HepG2 (cell line): Measurements from ENCODE around the gene SUSD4. TPM values are rescaled to one million over a fixed set of nuclear protein-coding genes. Genes with fewer than 3 reads are reported as not detected.

Experiments
- BCL3 ChIP-seq: sonication (generic); formaldehyde crosslinking; IDR thresholded peaks from 2 replicates; pipeline ENCODE4 v1.5.1; 2020; ENCODE audit warnings: mild to moderate bottlenecking, missing genetic modification reagents, moderate library complexity
- FOXJ3 ChIP-seq: sonication (generic); formaldehyde crosslinking; IDR thresholded peaks from 2 replicates; pipeline ENCODE4 v1.4.0; 2020; ENCODE audit warnings: missing genetic modification reagents, mild to moderate bottlenecking, borderline replicate concordance
- GATA4 ChIP-seq: sonication (generic); IDR thresholded peaks from 2 replicates; pipeline ENCODE4 v1.6.1; 2016; ENCODE audit warnings: antibody characterized with exemption, low read depth, borderline replicate concordance
- ISX ChIP-seq: sonication (generic); formaldehyde crosslinking; conservative IDR thresholded peaks from 2 replicates; pipeline ENCODE4 v1.5.0; 2020; ENCODE audit warnings: missing genetic modification reagents
- NR2F6 ChIP-seq, 2 experiments: IDR thresholded peaks; 2 replicates each; pipeline ENCODE4 v1.6.1; 2016; ENCODE audit warnings: antibody characterized with exemption in 1 of 2, mild to moderate bottlenecking in 1 of 2
- PAF1 ChIP-seq: IDR thresholded peaks from 2 replicates; pipeline ENCODE4 v1.6.1; 2016; ENCODE audit warnings: missing genetic modification reagents, missing compliant biosample characterization
- REXO4 ChIP-seq: sonication (generic); formaldehyde crosslinking; IDR thresholded peaks from 2 replicates; pipeline ENCODE4 v1.8.0; 2022; ENCODE audit warnings: missing genetic modification reagents, mild to moderate bottlenecking, borderline replicate concordance
- TAF1 ChIP-seq: sonication (generic); formaldehyde crosslinking; IDR thresholded peaks from 2 replicates; pipeline ENCODE4 v1.4.0; 2020; ENCODE audit warnings: missing genetic modification reagents
- TBX3 ChIP-seq: fragments of 450-650 bp; IDR thresholded peaks from 2 replicates; pipeline ENCODE4 v1.6.1; 2017; ENCODE audit warnings: antibody characterized with exemption, mild to moderate bottlenecking, inconsistent platforms, borderline replicate concordance
- ZNF256 ChIP-seq: sonication (generic); formaldehyde crosslinking; conservative IDR thresholded peaks from 2 replicates; pipeline ENCODE4 v1.4.0; 2020; ENCODE audit warnings: missing genetic modification reagents
- ZNF275 ChIP-seq: sonication (generic); formaldehyde crosslinking; IDR thresholded peaks from 2 replicates; pipeline ENCODE4 v1.8.0; 2022; ENCODE audit warnings: missing genetic modification reagents, mild to moderate bottlenecking, inconsistent platforms, borderline replicate concordance
- ZNF737 ChIP-seq: sonication (generic); formaldehyde crosslinking; IDR thresholded peaks from 2 replicates; pipeline ENCODE4 v1.5.0; 2020; ENCODE audit warnings: missing genetic modification reagents, mild to moderate bottlenecking, borderline replicate concordance
- polyA plus RNA-seq, 8 experiments: library from polyadenylated mRNA; depleted of rRNA in 3 of 8; stranded (reverse) in 7 of 8; unstranded in 1 of 8; fragments of >200 nt; fragmentation: Illumina TruSeq in 4 of 8; extraction: Trizol in 4 of 8; gene quantifications; 2 replicates each; pipeline versions ENCODE4 v1.2.1 to v1.2.3, GENCODE V29; 2011 to 2016; ENCODE audit warnings: low read depth in 4 of 8, missing spikeins in 1 of 8, mixed read lengths in 1 of 8; ENCODE audit not compliant: insufficient read depth in 1 of 8
- total RNA-seq, 5 experiments: library from RNA; depleted of rRNA; stranded (reverse); fragments of >200 nt; fragmentation: Illumina TruSeq; extraction: Trizol; gene quantifications; 2 replicates each; pipeline ENCODE4 v1.2.3, GENCODE V29; 2016; ENCODE audit warnings: low read depth in 1 of 5
- TF ChIP-seq, protein P1 (sequence below): sonication (generic); formaldehyde crosslinking; IDR thresholded peaks from 2 replicates; pipeline ENCODE4 v1.9.0; 2021; ENCODE audit warnings: missing genetic modification reagents, mild to moderate bottlenecking, borderline replicate concordance

Gene SUSD4
- total and polyA plus RNA-seq, 2 of the 13 experiments (the other 11 are each of a cell fraction or from before 2014, with no cell fraction given), result not detected

- no peak for TF ChIP-seq ZNF737 (CRISPR knock-in tag)
- no peak for TF ChIP-seq ZNF275
- TF ChIP-seq, protein P1, sequence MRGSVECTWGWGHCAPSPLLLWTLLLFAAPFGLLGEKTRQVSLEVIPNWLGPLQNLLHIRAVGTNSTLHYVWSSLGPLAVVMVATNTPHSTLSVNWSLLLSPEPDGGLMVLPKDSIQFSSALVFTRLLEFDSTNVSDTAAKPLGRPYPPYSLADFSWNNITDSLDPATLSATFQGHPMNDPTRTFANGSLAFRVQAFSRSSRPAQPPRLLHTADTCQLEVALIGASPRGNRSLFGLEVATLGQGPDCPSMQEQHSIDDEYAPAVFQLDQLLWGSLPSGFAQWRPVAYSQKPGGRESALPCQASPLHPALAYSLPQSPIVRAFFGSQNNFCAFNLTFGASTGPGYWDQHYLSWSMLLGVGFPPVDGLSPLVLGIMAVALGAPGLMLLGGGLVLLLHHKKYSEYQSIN (CRISPR knock-in tag), result no peak
- no peak for TF ChIP-seq TAF1 (CRISPR knock-in tag)
- TF ChIP-seq TBX3, result no peak
- TF ChIP-seq GATA4, result no peak
- no peak for TF ChIP-seq NR2F6 (IDR thresholded peaks at IDR 0.05)
- TF ChIP-seq NR2F6 (CRISPR knock-in tag; IDR thresholded peaks at IDR 0.05), result no peak
- TF ChIP-seq FOXJ3 (CRISPR knock-in tag), result no peak
- TF ChIP-seq BCL3, result no peak
- no peak for TF ChIP-seq PAF1 (CRISPR knock-in tag)
- TF ChIP-seq ZNF256 (CRISPR knock-in tag), result no peak
- no peak for TF ChIP-seq REXO4 (CRISPR knock-in tag)
- no peak for TF ChIP-seq ISX (CRISPR knock-in tag)
These were observed 10.0 kb downstream of the SUSD4 start (continued) for GRCh38 chr1:223353939-223354338.
